HepG2 (cell line): ENCODE results near the gene ZNF585A. TPM values are rescaled to one million over a fixed set of nuclear protein-coding genes. Genes with fewer than 3 reads are reported as not detected.

Source experiments
- ASH2L ChIP-seq: fragments of 300-600, 200-600 bp; sonication (generic); IDR thresholded peaks from 2 replicates; pipeline ENCODE4 v1.7.0; 2017; ENCODE audit warnings: low read depth, mild to moderate bottlenecking, moderate library complexity, mixed read lengths, low read length; ENCODE audit not compliant: insufficient read length
- ERF ChIP-seq: IDR thresholded peaks from 2 replicates; pipeline ENCODE4 v1.6.1; 2018; ENCODE audit warnings: missing biosample characterization, missing genetic modification reagents
- FOXA3 ChIP-seq: IDR thresholded peaks from 2 replicates; pipeline ENCODE4 v1.6.1; 2016; ENCODE audit warnings: missing genetic modification reagents, missing compliant biosample characterization
- HDAC2 ChIP-seq: sonication (generic); formaldehyde crosslinking; IDR thresholded peaks from 2 replicates; pipeline ENCODE4 v1.4.0; 2020; ENCODE audit warnings: missing genetic modification reagents
- ISX ChIP-seq: sonication (generic); formaldehyde crosslinking; conservative IDR thresholded peaks from 2 replicates; pipeline ENCODE4 v1.5.0; 2020; ENCODE audit warnings: missing genetic modification reagents
- KMT2B ChIP-seq: IDR thresholded peaks from 2 replicates; pipeline ENCODE4 v1.6.1; 2016; ENCODE audit warnings: missing genetic modification reagents, missing compliant biosample characterization
- MIER3 ChIP-seq: IDR thresholded peaks from 2 replicates; pipeline ENCODE4 v1.6.1; 2016; ENCODE audit warnings: missing compliant biosample characterization, borderline replicate concordance
- MXI1 ChIP-seq: IDR thresholded peaks from 3 replicates; pipeline ENCODE4 v1.6.1; 2012; ENCODE audit warnings: low read depth, low read length, inconsistent platforms, borderline replicate concordance
- PHF8 ChIP-seq: sonication (generic); formaldehyde crosslinking; IDR thresholded peaks from 2 replicates; pipeline ENCODE4 v1.5.0; 2020; ENCODE audit warnings: missing genetic modification reagents
- SPEN ChIP-seq: sonication (generic); formaldehyde crosslinking; IDR thresholded peaks from 2 replicates; pipeline ENCODE4 v1.5.1; 2020; ENCODE audit warnings: low read depth, mild to moderate bottlenecking, missing genetic modification reagents
- ZFP62 ChIP-seq: sonication (generic); formaldehyde crosslinking; IDR thresholded peaks from 2 replicates; pipeline ENCODE4 v1.4.0; 2020; ENCODE audit warnings: missing genetic modification reagents
- ZFY ChIP-seq: sonication (generic); formaldehyde crosslinking; IDR thresholded peaks from 2 replicates; pipeline ENCODE4 v1.4.0; 2020; ENCODE audit warnings: missing genetic modification reagents
- ZNF329 ChIP-seq: sonication (generic); formaldehyde crosslinking; IDR thresholded peaks from 2 replicates; pipeline ENCODE4 v1.9.0; 2021; ENCODE audit warnings: low read depth, mild to moderate bottlenecking, missing genetic modification reagents
- ZNF44 ChIP-seq: sonication (generic); formaldehyde crosslinking; IDR thresholded peaks from 2 replicates; pipeline ENCODE4 v1.5.1; 2020; ENCODE audit warnings: mild to moderate bottlenecking, missing genetic modification reagents
- polyA plus RNA-seq, 8 experiments: library from polyadenylated mRNA; depleted of rRNA in 3 of 8; stranded (reverse) in 7 of 8; unstranded in 1 of 8; fragments of >200 nt; fragmentation: Illumina TruSeq in 4 of 8; extraction: Trizol in 4 of 8; gene quantifications; 2 replicates each; pipeline versions ENCODE4 v1.2.1 to v1.2.3, GENCODE V29; 2011 to 2016; ENCODE audit warnings: low read depth in 4 of 8, missing spikeins in 1 of 8, mixed read lengths in 1 of 8; ENCODE audit not compliant: insufficient read depth in 1 of 8
- total RNA-seq, 5 experiments: library from RNA; depleted of rRNA; stranded (reverse); fragments of >200 nt; fragmentation: Illumina TruSeq; extraction: Trizol; gene quantifications; 2 replicates each; pipeline ENCODE4 v1.2.3, GENCODE V29; 2016; ENCODE audit warnings: low read depth in 1 of 5
- TF ChIP-seq, protein P1 (sequence below): sonication (generic); formaldehyde crosslinking; IDR thresholded peaks from 2 replicates; pipeline ENCODE4 v1.9.0; 2021; ENCODE audit warnings: missing genetic modification reagents, borderline replicate concordance
- TF ChIP-seq, protein P2 (sequence below): IDR thresholded peaks from 2 replicates; pipeline ENCODE4 v1.4.0; 2020; ENCODE audit warnings: mild to moderate bottlenecking, missing genetic modification reagents
- TF ChIP-seq, protein P3 (sequence below): IDR thresholded peaks from 2 replicates; pipeline ENCODE4 v1.6.1; 2012; ENCODE audit warnings: inconsistent platforms
- TF ChIP-seq, protein P4 (sequence below): sonication (generic); formaldehyde crosslinking; IDR thresholded peaks from 2 replicates; pipeline ENCODE4 v1.8.0; 2022; ENCODE audit warnings: mild to moderate bottlenecking, missing genetic modification reagents, borderline replicate concordance

The ZNF585A gene
- total and polyA plus RNA-seq, 2 of the 13 experiments (the other 11 are each of a cell fraction or from before 2014, with no cell fraction given): 7.1 to 8.5 TPM

DNA sequence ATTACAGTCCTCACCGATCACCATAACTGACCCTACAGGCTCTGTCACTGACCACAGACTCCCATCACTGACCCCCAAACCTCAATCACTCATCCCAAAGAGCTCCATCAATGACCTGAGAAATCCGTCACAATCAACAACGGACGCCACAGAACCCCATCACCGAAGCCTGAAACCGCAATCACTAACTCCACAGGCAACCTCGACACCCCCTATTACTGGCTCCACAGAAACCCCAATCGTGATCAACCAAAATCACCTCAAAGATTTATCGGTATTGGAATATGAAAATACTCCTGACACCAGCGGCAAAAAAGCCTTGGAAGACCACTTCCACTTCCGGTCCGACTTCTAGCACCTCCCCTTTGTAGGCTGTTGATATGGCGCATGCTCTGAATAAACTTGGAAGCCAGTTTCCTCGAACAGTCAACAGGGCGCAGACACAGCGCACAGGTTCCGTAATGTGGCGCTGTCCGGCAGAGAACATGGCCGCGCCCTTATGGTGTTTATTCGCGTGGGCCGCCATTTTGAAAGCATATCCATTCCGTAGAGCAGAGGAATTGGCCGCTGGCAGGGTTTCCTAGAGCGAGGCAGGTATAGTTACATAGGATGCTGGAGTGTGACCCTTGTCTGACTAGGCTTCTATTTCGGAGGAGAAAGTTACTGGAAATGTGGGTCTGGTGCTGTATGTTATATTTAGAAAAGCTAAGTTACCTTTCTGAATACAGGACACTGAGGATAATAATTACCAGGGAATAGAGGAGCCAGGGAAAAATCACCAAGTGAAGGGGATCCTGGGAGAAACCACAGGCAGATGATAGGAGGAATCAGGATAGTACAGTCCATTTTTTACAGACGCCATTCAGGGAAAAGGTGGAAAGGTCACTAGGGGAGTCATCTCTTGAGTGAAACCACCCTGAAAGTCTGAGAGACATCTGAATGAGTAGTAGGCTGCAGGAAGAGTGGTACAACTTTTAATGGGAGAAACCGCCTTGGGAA, at the start of gene ZNF585A (continued):
- TF ChIP-seq, protein P1, sequence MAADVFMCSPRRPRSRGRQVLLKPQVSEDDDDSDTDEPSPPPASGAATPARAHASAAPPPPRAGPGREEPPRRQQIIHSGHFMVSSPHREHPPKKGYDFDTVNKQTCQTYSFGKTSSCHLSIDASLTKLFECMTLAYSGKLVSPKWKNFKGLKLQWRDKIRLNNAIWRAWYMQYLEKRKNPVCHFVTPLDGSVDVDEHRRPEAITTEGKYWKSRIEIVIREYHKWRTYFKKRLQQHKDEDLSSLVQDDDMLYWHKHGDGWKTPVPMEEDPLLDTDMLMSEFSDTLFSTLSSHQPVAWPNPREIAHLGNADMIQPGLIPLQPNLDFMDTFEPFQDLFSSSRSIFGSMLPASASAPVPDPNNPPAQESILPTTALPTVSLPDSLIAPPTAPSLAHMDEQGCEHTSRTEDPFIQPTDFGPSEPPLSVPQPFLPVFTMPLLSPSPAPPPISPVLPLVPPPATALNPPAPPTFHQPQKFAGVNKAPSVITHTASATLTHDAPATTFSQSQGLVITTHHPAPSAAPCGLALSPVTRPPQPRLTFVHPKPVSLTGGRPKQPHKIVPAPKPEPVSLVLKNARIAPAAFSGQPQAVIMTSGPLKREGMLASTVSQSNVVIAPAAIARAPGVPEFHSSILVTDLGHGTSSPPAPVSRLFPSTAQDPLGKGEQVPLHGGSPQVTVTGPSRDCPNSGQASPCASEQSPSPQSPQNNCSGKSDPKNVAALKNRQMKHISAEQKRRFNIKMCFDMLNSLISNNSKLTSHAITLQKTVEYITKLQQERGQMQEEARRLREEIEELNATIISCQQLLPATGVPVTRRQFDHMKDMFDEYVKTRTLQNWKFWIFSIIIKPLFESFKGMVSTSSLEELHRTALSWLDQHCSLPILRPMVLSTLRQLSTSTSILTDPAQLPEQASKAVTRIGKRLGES (CRISPR knock-in tag): peak; percentile 40; the same call in 1 of the 2 replicates
- TF ChIP-seq SPEN (CRISPR knock-in tag) (peak; percentile 54; the same call in 1 of the 2 replicates), ZNF44 (CRISPR knock-in tag) (no peak), ZFY (CRISPR knock-in tag) (peak; percentile 33; the same call in 1 of the 2 replicates), MXI1 (peak; percentile 70; the same call in 1 of the 3 replicates), HDAC2 (CRISPR knock-in tag) (peak; percentile 36; the same call in 1 of the 2 replicates), ZNF329 (CRISPR knock-in tag) (no peak), MIER3 (0 out of 2 replicates have a peak, but pooled peaks have one; percentile 45), KMT2B (CRISPR knock-in tag) (peak; percentile 80), FOXA3 (CRISPR knock-in tag) (peak; percentile 87), ISX (no peak), ERF (CRISPR knock-in tag) (peak; percentile 53), ASH2L (peak; percentile 64), PHF8 (CRISPR knock-in tag) (peak; percentile 71), ZFP62 (CRISPR knock-in tag) (no peak)
- TF ChIP-seq, protein P2, sequence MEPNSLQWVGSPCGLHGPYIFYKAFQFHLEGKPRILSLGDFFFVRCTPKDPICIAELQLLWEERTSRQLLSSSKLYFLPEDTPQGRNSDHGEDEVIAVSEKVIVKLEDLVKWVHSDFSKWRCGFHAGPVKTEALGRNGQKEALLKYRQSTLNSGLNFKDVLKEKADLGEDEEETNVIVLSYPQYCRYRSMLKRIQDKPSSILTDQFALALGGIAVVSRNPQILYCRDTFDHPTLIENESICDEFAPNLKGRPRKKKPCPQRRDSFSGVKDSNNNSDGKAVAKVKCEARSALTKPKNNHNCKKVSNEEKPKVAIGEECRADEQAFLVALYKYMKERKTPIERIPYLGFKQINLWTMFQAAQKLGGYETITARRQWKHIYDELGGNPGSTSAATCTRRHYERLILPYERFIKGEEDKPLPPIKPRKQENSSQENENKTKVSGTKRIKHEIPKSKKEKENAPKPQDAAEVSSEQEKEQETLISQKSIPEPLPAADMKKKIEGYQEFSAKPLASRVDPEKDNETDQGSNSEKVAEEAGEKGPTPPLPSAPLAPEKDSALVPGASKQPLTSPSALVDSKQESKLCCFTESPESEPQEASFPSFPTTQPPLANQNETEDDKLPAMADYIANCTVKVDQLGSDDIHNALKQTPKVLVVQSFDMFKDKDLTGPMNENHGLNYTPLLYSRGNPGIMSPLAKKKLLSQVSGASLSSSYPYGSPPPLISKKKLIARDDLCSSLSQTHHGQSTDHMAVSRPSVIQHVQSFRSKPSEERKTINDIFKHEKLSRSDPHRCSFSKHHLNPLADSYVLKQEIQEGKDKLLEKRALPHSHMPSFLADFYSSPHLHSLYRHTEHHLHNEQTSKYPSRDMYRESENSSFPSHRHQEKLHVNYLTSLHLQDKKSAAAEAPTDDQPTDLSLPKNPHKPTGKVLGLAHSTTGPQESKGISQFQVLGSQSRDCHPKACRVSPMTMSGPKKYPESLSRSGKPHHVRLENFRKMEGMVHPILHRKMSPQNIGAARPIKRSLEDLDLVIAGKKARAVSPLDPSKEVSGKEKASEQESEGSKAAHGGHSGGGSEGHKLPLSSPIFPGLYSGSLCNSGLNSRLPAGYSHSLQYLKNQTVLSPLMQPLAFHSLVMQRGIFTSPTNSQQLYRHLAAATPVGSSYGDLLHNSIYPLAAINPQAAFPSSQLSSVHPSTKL (CRISPR knock-in tag): 0 out of 2 replicates have a peak, but pooled peaks have one; percentile 32
- TF ChIP-seq, protein P3, sequence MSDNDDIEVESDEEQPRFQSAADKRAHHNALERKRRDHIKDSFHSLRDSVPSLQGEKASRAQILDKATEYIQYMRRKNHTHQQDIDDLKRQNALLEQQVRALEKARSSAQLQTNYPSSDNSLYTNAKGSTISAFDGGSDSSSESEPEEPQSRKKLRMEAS: peak; percentile 55; the same call in 1 of the 2 replicates
- TF ChIP-seq, protein P4, sequence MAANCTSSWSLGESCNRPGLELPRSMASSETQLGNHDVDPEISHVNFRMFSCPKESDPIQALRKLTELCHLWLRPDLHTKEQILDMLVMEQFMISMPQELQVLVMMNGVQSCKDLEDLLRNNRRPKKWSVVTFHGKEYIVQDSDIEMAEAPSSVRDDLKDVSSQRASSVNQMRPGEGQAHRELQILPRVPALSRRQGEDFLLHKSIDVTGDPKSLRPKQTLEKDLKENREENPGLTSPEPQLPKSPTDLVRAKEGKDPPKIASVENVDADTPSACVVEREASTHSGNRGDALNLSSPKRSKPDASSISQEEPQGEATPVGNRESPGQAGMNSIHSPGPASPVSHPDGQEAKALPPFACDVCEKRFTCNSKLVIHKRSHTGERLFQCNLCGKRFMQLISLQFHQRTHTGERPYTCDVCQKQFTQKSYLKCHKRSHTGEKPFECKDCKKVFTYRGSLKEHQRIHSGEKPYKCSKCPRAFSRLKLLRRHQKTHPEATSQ (CRISPR knock-in tag): peak; percentile 42; the same call in 1 of the 2 replicates
